ENCODE results near the gene SLC5A7. TPM values are rescaled to one million over a fixed set of nuclear protein-coding genes. Genes with fewer than 3 reads are reported as not detected.

SLC5A7 gene
- 0.05 TPM for total RNA-seq
- 0.05 TPM for polyA plus RNA-seq
- long read RNA-seq, donor 1: 0 reads
- long read RNA-seq, donor 2: 0 reads
- long read RNA-seq, donor 3: 0 reads
- long read RNA-seq, donor 4: 0 reads
- long read RNA-seq, donor 5: 0 reads
- long read RNA-seq, donor 6: 0 reads
- long read RNA-seq, donor 7: 0 reads
- long read RNA-seq, donor 8: 0 reads
- long read RNA-seq, donor 9: 0 reads
- long read RNA-seq, donor 10: 0 reads

DNA sequence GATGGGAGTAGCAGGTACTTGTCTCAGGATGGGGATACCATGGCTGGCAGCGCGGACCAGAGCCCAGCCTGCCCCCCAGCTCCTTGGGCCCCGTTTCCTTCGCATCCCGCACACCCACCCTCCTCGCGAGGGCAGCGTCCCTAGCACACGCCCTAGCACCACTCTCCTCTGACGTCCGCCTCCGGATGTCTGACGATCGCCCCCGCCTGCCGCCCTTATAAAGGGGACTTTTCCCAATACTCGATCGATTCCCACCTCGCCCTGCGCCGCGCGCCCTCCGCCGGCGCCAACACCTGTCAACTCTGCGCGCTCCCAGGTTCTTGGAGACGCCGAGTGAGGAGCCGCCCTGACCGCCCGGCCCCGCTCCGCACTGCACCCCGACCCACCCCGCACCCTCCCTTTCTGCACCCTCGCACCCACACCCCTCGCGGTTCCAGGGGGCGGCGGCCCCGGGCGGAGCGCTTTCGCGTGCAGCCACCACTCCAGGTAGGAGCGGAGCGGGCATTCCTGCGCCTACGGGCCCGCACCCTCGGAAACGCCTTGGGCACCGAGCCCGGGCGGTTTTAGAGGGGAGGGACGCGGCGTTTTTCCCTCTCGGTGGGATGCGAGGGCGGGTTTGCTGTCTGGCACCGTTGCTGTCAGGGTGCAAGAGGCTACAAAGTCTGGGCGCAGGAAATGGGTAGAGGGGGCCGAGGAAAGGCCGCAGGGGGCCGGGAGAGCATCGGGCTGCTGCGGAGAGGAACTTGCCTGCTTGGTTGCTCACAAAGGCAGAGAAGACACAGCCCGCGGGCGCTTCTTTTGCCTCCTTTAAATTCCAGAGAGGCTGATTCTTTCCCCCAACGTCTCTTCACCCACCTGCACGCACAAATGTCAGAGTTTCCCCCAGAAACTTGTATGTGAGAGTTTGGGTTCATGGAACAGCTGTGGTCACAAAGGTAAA lies at the start of gene SLC5A7:
TSS of gene SLC5A7 (plus strand) at position 247 of the 940 bp plus-strand sequence. CDS start 1,632 bp downstream, outside the sequence.
- Histone ChIP-seq H3K4me1 (ENCODE audit: control insufficient read depth in 2 of 2, insufficient read depth in 2 of 2, low read length in 2 of 2) (no peaks in the 10 kb centered on the region), H3K27ac (ENCODE audit: low read depth in 1 of 2, low read length in 1 of 2) (no peak within 1 kb of the TSS), H3K36me3 (ENCODE audit: control insufficient read depth in 2 of 2, insufficient read depth in 2 of 2, low read length in 1 of 2) (no peaks in the 10 kb centered on the region), H3K9me3 (ENCODE audit: control insufficient read depth in 2 of 2, insufficient read depth in 1 of 2, low read length in 1 of 2) (no peaks in the 10 kb centered on the region), H3K4me3 (ENCODE audit: low read length in 2 of 2) (no peak within 1 kb of the TSS), H3K27me3 (ENCODE audit: control insufficient read depth in 2 of 2, insufficient read depth in 1 of 2, low read length in 1 of 2) (peaks cover 20 to 31% of the 10 kb centered on the region in 2 donors)
- 8% methylated on average over 75 of the region's 75 CpGs for WGBS
- no peak for DNase-seq (ENCODE audit: low read depth in 6 of 9, low spot score in 9 of 9)

DNA sequence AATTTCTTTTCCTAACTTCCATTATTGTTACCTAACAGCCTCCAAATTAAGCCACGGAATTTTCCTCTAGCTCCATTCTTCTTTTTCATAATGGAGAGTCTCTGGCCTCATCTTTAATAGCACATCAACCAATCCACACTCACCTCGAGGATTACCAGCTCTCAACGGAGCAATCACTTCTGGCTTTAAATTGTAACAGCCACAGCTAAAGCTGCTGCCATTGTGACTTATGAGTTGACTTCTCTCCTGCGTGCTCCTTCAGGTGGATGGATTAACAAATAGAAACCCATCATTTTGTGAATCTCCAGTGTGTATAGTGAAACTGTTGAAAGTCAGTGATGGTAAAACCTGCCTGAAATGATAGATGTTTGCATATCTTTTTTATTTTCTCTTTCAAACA lies 24.9 kb upstream of the SLC5A7 start:
- 86% methylated on average over 4 of the region's 4 CpGs for WGBS
- Histone ChIP-seq H3K4me1 (ENCODE audit: control insufficient read depth in 2 of 2, insufficient read depth in 2 of 2, low read length in 2 of 2) (no peaks in the 10 kb centered on the region), H3K27me3 (ENCODE audit: control insufficient read depth in 2 of 2, insufficient read depth in 1 of 2, low read length in 1 of 2) (no peaks in the 10 kb centered on the region), H3K4me3 (ENCODE audit: low read length in 2 of 2) (no peak overlapping the region), H3K36me3 (ENCODE audit: control insufficient read depth in 2 of 2, insufficient read depth in 2 of 2, low read length in 1 of 2) (no peaks in the 10 kb centered on the region), H3K9me3 (ENCODE audit: control insufficient read depth in 2 of 2, insufficient read depth in 1 of 2, low read length in 1 of 2) (no peaks in the 10 kb centered on the region), H3K27ac (ENCODE audit: low read depth in 1 of 2, low read length in 1 of 2) (no peak overlapping the region)
- no peak for DNase-seq (ENCODE audit: low read depth in 6 of 9, low spot score in 9 of 9)

DNA sequence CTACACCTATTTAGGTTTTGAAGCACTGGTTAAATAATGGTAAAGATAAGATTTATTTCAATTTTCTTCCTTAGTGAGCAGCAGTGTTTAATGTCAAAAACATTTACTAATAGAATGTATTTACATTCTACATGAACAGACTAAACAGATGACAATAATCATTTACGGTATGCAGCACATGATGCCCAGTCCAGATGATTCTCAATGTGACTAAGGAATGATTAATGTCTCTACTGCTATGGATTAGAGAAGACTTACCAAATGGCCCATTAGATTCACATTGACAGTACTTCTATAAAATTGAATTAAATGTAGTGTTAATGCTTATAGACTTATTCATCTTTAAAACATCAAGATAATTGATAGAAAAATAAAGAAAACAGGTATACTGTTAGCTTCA lies 22.1 kb upstream of the SLC5A7 start:
- Histone ChIP-seq H3K9me3 (ENCODE audit: control insufficient read depth in 2 of 2, insufficient read depth in 1 of 2, low read length in 1 of 2) (no peaks in the 10 kb centered on the region), H3K27me3 (ENCODE audit: control insufficient read depth in 2 of 2, insufficient read depth in 1 of 2, low read length in 1 of 2) (no peaks in the 10 kb centered on the region), H3K4me1 (ENCODE audit: control insufficient read depth in 2 of 2, insufficient read depth in 2 of 2, low read length in 2 of 2) (no peaks in the 10 kb centered on the region), H3K36me3 (ENCODE audit: control insufficient read depth in 2 of 2, insufficient read depth in 2 of 2, low read length in 1 of 2) (no peaks in the 10 kb centered on the region), H3K27ac (ENCODE audit: low read depth in 1 of 2, low read length in 1 of 2) (no peak overlapping the region), H3K4me3 (ENCODE audit: low read length in 2 of 2) (no peak overlapping the region)
- no peak for DNase-seq (ENCODE audit: low read depth in 6 of 9, low spot score in 9 of 9)
- WGBS: 95% methylated on average over 1 of the region's 1 CpG

DNA sequence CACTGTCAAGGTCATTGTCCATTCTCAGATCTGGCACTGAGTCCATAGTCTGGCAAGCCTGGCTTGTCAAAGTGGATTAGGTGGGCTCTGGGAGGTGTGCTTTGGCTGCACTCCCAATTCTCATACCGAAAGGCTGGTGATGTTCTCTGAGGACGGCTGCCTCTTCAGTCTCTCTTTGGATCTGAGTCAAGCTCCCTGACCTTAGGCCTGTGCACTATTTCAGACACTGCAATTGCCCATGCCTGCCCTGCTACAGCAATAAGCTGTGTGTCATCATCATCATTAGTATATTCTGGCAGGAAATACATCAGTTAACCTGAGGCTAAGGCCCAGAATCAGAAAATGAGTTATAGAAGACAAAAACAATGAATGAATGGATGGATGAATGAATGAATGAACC lies 1.6 kb upstream of the SLC5A7 start:
- Histone ChIP-seq H3K4me3 (ENCODE audit: low read length in 2 of 2) (no peak overlapping the region), H3K27ac (ENCODE audit: low read depth in 1 of 2, low read length in 1 of 2) (no peak overlapping the region), H3K27me3 (ENCODE audit: control insufficient read depth in 2 of 2, insufficient read depth in 1 of 2, low read length in 1 of 2) (peaks cover 20 to 31% of the 10 kb centered on the region in 2 donors), H3K4me1 (ENCODE audit: control insufficient read depth in 2 of 2, insufficient read depth in 2 of 2, low read length in 2 of 2) (no peaks in the 10 kb centered on the region), H3K9me3 (ENCODE audit: control insufficient read depth in 2 of 2, insufficient read depth in 1 of 2, low read length in 1 of 2) (no peaks in the 10 kb centered on the region), H3K36me3 (ENCODE audit: control insufficient read depth in 2 of 2, insufficient read depth in 2 of 2, low read length in 1 of 2) (no peaks in the 10 kb centered on the region)
- WGBS: 98% methylated on average over 2 of the region's 2 CpGs
- DNase-seq (ENCODE audit: low read depth in 6 of 9, low spot score in 9 of 9): no peak

DNA sequence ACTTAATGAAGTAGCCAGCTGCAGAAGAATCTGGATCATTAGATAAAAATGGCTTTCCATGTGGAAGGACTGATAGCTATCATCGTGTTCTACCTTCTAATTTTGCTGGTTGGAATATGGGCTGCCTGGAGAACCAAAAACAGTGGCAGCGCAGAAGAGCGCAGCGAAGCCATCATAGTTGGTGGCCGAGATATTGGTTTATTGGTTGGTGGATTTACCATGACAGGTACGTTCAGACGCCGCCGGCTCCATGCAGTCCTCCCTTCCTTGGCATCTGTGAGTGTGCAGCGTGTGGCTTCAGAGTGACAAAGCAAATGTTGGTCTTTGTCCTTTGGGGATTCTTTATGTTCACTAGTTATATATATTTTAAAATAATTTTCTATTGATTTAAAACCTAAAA lies 1.8 kb downstream of the SLC5A7 start:
- Histone ChIP-seq H3K36me3 (ENCODE audit: control insufficient read depth in 2 of 2, insufficient read depth in 2 of 2, low read length in 1 of 2) (no peaks in the 10 kb centered on the region), H3K27me3 (ENCODE audit: control insufficient read depth in 2 of 2, insufficient read depth in 1 of 2, low read length in 1 of 2) (peaks cover 20 to 31% of the 10 kb centered on the region in 2 donors), H3K9me3 (ENCODE audit: control insufficient read depth in 2 of 2, insufficient read depth in 1 of 2, low read length in 1 of 2) (no peaks in the 10 kb centered on the region), H3K4me1 (ENCODE audit: control insufficient read depth in 2 of 2, insufficient read depth in 2 of 2, low read length in 2 of 2) (no peaks in the 10 kb centered on the region), H3K4me3 (ENCODE audit: low read length in 2 of 2) (no peak overlapping the region), H3K27ac (ENCODE audit: low read depth in 1 of 2, low read length in 1 of 2) (no peak overlapping the region)
- 94% methylated on average over 10 of the region's 10 CpGs for WGBS
- no peak for DNase-seq (ENCODE audit: low read depth in 6 of 9, low spot score in 9 of 9)

DNA sequence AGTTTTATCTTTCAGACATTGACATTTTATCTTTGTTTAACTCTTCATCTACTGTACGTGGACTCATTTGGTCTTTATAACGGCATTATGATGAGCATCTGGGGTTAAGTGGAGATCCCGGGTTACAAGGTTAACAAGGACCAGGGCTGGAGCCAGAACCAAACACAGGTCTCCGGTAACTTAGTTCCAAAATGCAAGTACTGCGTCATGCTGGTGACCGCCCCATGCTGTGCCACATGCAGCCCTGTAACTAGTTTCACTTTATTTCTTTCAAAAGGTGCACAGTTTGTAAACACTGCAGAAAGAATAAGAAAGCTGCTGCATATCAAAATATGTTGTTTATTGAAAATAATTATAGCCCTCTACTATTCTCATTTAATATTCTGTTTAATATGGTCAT lies 3.1 kb downstream of the SLC5A7 start:
- Histone ChIP-seq H3K4me1 (ENCODE audit: control insufficient read depth in 2 of 2, insufficient read depth in 2 of 2, low read length in 2 of 2) (no peaks in the 10 kb centered on the region), H3K36me3 (ENCODE audit: control insufficient read depth in 2 of 2, insufficient read depth in 2 of 2, low read length in 1 of 2) (no peaks in the 10 kb centered on the region), H3K27me3 (ENCODE audit: control insufficient read depth in 2 of 2, insufficient read depth in 1 of 2, low read length in 1 of 2) (peaks cover 20 to 29% of the 10 kb centered on the region in 2 donors), H3K27ac (ENCODE audit: low read depth in 1 of 2, low read length in 1 of 2) (no peak overlapping the region), H3K4me3 (ENCODE audit: low read length in 2 of 2) (no peak overlapping the region), H3K9me3 (ENCODE audit: control insufficient read depth in 2 of 2, insufficient read depth in 1 of 2, low read length in 1 of 2) (no peaks in the 10 kb centered on the region)
- no peak for DNase-seq (ENCODE audit: low read depth in 6 of 9, low spot score in 9 of 9)
- 93% methylated on average over 6 of the region's 6 CpGs for WGBS

DNA sequence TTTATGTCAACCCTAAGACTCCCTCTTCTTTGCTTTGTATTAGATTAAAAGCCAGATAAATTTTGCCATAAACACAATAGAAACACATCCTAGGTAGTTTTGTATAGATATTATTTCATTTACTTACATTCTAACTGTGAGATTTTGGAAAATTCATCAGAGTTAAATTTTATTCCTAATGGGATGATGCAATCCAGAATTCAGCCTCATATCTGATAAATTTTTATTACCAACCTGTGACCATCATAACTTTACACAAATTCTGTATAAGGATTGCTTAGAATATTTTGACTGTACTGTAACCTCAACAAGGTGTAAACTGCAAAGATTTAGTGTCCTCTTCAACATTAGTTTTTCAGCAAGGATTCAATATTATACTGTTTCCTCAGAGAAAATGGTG lies 4.4 kb downstream of the SLC5A7 start:
- Histone ChIP-seq H3K9me3 (ENCODE audit: control insufficient read depth in 2 of 2, insufficient read depth in 1 of 2, low read length in 1 of 2) (no peaks in the 10 kb centered on the region), H3K4me3 (ENCODE audit: low read length in 2 of 2) (no peak overlapping the region), H3K4me1 (ENCODE audit: control insufficient read depth in 2 of 2, insufficient read depth in 2 of 2, low read length in 2 of 2) (no peaks in the 10 kb centered on the region), H3K27me3 (ENCODE audit: control insufficient read depth in 2 of 2, insufficient read depth in 1 of 2, low read length in 1 of 2) (peaks cover 16 to 22% of the 10 kb centered on the region in 2 donors), H3K36me3 (ENCODE audit: control insufficient read depth in 2 of 2, insufficient read depth in 2 of 2, low read length in 1 of 2) (no peaks in the 10 kb centered on the region), H3K27ac (ENCODE audit: low read depth in 1 of 2, low read length in 1 of 2) (no peak overlapping the region)
- no peak for DNase-seq (ENCODE audit: low read depth in 6 of 9, low spot score in 9 of 9)

DNA sequence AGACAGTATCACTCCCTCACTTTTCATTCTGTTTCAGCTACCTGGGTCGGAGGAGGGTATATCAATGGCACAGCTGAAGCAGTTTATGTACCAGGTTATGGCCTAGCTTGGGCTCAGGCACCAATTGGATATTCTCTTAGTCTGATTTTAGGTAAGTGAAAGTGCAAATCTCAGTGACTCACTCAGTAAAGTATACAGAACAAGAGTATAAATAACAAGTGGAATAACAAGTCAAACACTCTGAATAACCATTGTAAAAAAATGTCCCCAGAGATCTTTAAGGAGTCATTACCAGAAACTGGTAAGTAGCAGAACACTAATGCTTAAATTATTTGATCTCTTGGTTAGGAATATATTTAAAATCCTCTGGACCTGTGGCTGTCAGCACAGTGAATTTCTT lies 5.7 kb downstream of the SLC5A7 start:
- Histone ChIP-seq H3K27me3 (ENCODE audit: control insufficient read depth in 2 of 2, insufficient read depth in 1 of 2, low read length in 1 of 2) (peaks cover 4 to 8% of the 10 kb centered on the region in 2 donors), H3K4me1 (ENCODE audit: control insufficient read depth in 2 of 2, insufficient read depth in 2 of 2, low read length in 2 of 2) (no peaks in the 10 kb centered on the region), H3K36me3 (ENCODE audit: control insufficient read depth in 2 of 2, insufficient read depth in 2 of 2, low read length in 1 of 2) (no peaks in the 10 kb centered on the region), H3K9me3 (ENCODE audit: control insufficient read depth in 2 of 2, insufficient read depth in 1 of 2, low read length in 1 of 2) (no peaks in the 10 kb centered on the region), H3K4me3 (ENCODE audit: low read length in 2 of 2) (no peak overlapping the region), H3K27ac (ENCODE audit: low read depth in 1 of 2, low read length in 1 of 2) (no peak overlapping the region)
- no peak for DNase-seq (ENCODE audit: low read depth in 6 of 9, low spot score in 9 of 9)
- WGBS: 90% methylated on average over 1 of the region's 1 CpG

DNA sequence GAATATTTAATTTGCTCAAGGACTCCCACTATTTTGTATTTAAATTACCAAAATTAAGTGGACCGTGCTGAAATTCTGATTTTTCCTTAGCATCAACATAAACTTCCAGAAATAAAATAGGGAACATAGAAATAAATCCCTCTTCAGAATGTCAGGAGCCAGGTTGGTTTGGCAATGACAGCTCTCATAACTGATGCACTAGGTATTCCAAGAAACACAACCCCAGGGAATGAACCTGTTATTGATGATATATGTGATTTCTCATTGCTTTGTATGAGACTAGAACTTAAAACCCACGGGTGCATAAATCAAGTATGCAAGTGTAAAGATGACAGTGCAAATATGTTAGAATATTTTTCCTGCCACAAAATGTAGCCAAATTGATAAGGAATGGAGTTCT lies 12.8 kb downstream of the SLC5A7 start:
- no peaks in the 10 kb centered on the region for H3K27me3 ChIP-seq (ENCODE audit: control insufficient read depth in 2 of 2, insufficient read depth in 1 of 2, low read length in 1 of 2)
- 82% methylated on average over 2 of the region's 2 CpGs for WGBS
- no peak overlapping the region for H3K27ac ChIP-seq (ENCODE audit: low read depth in 1 of 2, low read length in 1 of 2)
- H3K9me3 ChIP-seq (ENCODE audit: control insufficient read depth in 2 of 2, insufficient read depth in 1 of 2, low read length in 1 of 2): no peaks in the 10 kb centered on the region
- H3K4me3 ChIP-seq (ENCODE audit: low read length in 2 of 2): no peak overlapping the region
- no peaks in the 10 kb centered on the region for H3K4me1 ChIP-seq (ENCODE audit: control insufficient read depth in 2 of 2, insufficient read depth in 2 of 2, low read length in 2 of 2)
- no peak for DNase-seq (ENCODE audit: low read depth in 6 of 9, low spot score in 9 of 9)
- H3K36me3 ChIP-seq (ENCODE audit: control insufficient read depth in 2 of 2, insufficient read depth in 2 of 2, low read length in 1 of 2): no peaks in the 10 kb centered on the region
